HL-60 (cell line): Measurements from ENCODE around the gene DELE1.

Source experiments
- DNase-seq, 2 experiments: peaks; one replicate each; pipeline ENCODE4 v3.0.0-alpha.2; 2010 to 2020; ENCODE audit warnings: low read depth in 1 of 2, low spot score in 1 of 2
- H3K27ac ChIP-seq: fragments of 250-450 bp; sonication (Bioruptor Pico); replicated peaks from 2 replicates; pipeline ENCODE4 v1.5.1; 2020; ENCODE audit warnings: mild to moderate bottlenecking, moderate library complexity
- H3K27me3 ChIP-seq: fragments of 250-450 bp; sonication (Bioruptor Pico); 2 replicates; pipeline ENCODE4 v1.5.1; 2021; ENCODE audit warnings: mild to moderate bottlenecking, moderate library complexity; ENCODE audit not compliant: insufficient read depth, poor library complexity, severe bottlenecking
- H3K4me3 ChIP-seq: replicated peaks from 2 replicates; pipeline ENCODE4 v1.5.1; 2011; ENCODE audit warnings: mild to moderate bottlenecking, control low read depth, low read length; ENCODE audit not compliant: insufficient read depth
- CTCF ChIP-seq: IDR thresholded peaks from one replicate; pipeline ENCODE4 v1.5.1; 2011; ENCODE audit warnings: low read length, control low read depth, inconsistent platforms; ENCODE audit not compliant: insufficient read depth
- GABPA ChIP-seq: IDR thresholded peaks from 2 replicates; pipeline ENCODE4 v1.6.1; 2012; ENCODE audit warnings: low read depth
- POLR2AphosphoS5 ChIP-seq: IDR thresholded peaks from 2 replicates; pipeline ENCODE4 v1.6.1; 2012; ENCODE audit warnings: low read depth
- REST ChIP-seq: IDR thresholded peaks from 2 replicates; pipeline ENCODE4 v1.6.1; 2012; ENCODE audit warnings: low read depth; ENCODE audit not compliant: insufficient replicate concordance
- SPI1 ChIP-seq: IDR thresholded peaks from 2 replicates; pipeline ENCODE4 v1.6.1; 2012; ENCODE audit warnings: low read depth, mild to moderate bottlenecking, borderline replicate concordance

Gene DELE1

GRCh38 chr5:141875022-141875740, 48.5 kb upstream of the DELE1 start:
- peaks cover 55% of the 10 kb centered on the region for H3K27me3 ChIP-seq
- no peak overlapping the region for H3K4me3 ChIP-seq
- TF ChIP-seq GABPA (no peak), REST (no peak), CTCF (no peak), SPI1 (no peak), POLR2AphosphoS5 (no peak)
- H3K27ac ChIP-seq = no peak overlapping the region
- no peak for DNase-seq

- Histone ChIP-seq H3K4me3 (no peak overlapping the region), H3K27me3 (peaks cover 57% of the 10 kb centered on the region), H3K27ac (no peak overlapping the region)
- TF ChIP-seq POLR2AphosphoS5 (no peak), REST (no peak), GABPA (no peak), SPI1 (no peak), CTCF (no peak)
- no peak for DNase-seq
Measured at GRCh38 chr5:141875795-141876627, 47.7 kb upstream of the DELE1 start.

- TF ChIP-seq GABPA = no peak
- TF ChIP-seq CTCF = no peak
- TF ChIP-seq SPI1 = no peak
- no peak for TF ChIP-seq REST
- no peak for TF ChIP-seq POLR2AphosphoS5
- Histone ChIP-seq H3K27ac (no peak overlapping the region), H3K4me3 (no peak overlapping the region), H3K27me3 (peaks cover 65% of the 10 kb centered on the region)
- DNase-seq = no peak
Measured at GRCh38 chr5:141876628-141877355, 46.9 kb upstream of the DELE1 start.
